ENCODE results near the gene ARFGEF2. TPM values are rescaled to one million over a fixed set of nuclear protein-coding genes. Genes with fewer than 3 reads are reported as not detected.

The ARFGEF2 gene
- total RNA-seq, 1 experiment from 2014 or later: 47.0 TPM

DNA sequence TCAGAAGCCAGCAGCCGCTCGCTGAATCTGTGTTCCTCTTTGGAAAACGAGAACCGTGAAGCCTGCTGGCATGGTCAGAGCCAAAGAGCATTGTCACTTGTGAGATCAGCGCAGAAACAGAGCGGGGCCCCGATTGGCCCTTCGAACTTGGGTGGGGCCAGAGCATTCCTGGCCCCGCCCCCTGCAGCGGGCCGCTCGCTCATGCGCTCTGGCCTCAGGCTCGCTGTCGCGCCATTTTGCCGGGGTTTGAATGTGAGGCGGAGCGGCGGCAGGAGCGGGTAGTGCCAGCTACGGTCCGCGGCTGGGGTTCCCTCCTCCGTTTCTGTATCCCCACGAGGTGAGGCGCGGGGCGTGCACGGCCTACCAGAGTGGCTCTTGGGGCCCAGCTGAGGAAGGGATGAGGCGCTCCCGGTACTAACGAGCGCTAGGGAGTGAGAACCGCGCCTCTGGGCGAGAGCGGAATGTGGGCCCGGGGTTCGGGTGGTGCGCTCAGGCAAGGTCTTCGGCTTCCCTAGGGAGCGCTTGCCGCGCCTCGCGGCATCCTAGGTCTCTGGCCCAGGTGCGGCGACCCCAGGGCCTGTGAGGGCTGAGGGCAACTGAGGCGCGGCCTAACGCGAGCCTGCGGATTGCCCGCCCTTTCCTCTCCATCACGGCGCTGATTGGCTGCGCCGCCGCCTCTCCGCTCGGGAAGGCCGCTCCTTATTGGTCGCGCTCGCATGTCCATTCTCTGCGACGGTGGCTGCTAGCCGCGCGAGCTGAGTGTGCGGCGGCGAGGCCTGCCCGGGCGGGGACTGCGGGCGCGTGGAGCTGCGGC is 124.8 kb downstream of the ARFGEF2 start, which contains the start of gene CSE1L:
Gene CSE1L, plus strand, starts transcription at position 226 of the 814 bp plus-strand sequence. CDS start 12,152 bp downstream, outside the sequence.
- BruUV-seq (replicated peaks): no TSS peak
- Histone ChIP-seq H2AFZ (peak within 1 kb of the TSS; percentile 98), H3K4me3 (peak within 1 kb of the TSS; percentile 96), H3K4me1 (replicated peaks; ENCODE audit: insufficient read depth) (peaks cover 19% of the 10 kb centered on the region), H4K20me1 (ENCODE audit: insufficient read depth) (peaks cover 36% of the 10 kb centered on the region), H3K9me2 (ENCODE audit: insufficient read depth) (no peaks in the 10 kb centered on the region), H3F3A (ENCODE audit: insufficient read depth, low read depth) (peaks cover 5% of the 10 kb centered on the region; the same call in 1 of the 2 replicates), H3K9me3 (ENCODE audit: insufficient read depth, low read depth) (no peaks in the 10 kb centered on the region), H3K27me3 (ENCODE audit: insufficient read depth, low read depth) (no peaks in the 10 kb centered on the region), H3K27ac (peak within 1 kb of the TSS; percentile 62), H3K4me2 (peak within 1 kb of the TSS; percentile 95), H3K79me2 (ENCODE audit: low read depth) (peaks cover 47% of the 10 kb centered on the region), H3K36me3 (ENCODE audit: low read depth) (peaks cover 26% of the 10 kb centered on the region)
- POLR2A ChIA-PET (ENCODE audit: unreplicated experiment): interaction anchor here (0.6 to 1.0 kb wide), 2 partner anchors 9 to 10 kb away, joined by 3 to 4 read pairs; no protein-coding TSS in a partner anchor
- intact Hi-C loops (cut with micrococcal nuclease; ENCODE audit: unreplicated experiment): loop anchor here (10.0 kb wide), 1 partner anchor 411 kb away; no protein-coding TSS in a partner anchor
- CTCF ChIA-PET: interaction anchor here (0.6 to 0.7 kb wide), 2 partner anchors 94 to 125 kb away, joined by 3 read pairs; partner anchors contain the start of gene ARFGEF2
- peak; percentile 85 to 96 for DNase-seq
- TF ChIP-seq EZH2 (IDR thresholded peaks at IDR 0.05; ENCODE audit: low read depth): no peak
- TF ChIP-seq, protein P1, sequence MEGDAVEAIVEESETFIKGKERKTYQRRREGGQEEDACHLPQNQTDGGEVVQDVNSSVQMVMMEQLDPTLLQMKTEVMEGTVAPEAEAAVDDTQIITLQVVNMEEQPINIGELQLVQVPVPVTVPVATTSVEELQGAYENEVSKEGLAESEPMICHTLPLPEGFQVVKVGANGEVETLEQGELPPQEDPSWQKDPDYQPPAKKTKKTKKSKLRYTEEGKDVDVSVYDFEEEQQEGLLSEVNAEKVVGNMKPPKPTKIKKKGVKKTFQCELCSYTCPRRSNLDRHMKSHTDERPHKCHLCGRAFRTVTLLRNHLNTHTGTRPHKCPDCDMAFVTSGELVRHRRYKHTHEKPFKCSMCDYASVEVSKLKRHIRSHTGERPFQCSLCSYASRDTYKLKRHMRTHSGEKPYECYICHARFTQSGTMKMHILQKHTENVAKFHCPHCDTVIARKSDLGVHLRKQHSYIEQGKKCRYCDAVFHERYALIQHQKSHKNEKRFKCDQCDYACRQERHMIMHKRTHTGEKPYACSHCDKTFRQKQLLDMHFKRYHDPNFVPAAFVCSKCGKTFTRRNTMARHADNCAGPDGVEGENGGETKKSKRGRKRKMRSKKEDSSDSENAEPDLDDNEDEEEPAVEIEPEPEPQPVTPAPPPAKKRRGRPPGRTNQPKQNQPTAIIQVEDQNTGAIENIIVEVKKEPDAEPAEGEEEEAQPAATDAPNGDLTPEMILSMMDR (conservative IDR thresholded peaks at IDR 0.05): no peak; the same call in 1 of the 2 replicates

DNA sequence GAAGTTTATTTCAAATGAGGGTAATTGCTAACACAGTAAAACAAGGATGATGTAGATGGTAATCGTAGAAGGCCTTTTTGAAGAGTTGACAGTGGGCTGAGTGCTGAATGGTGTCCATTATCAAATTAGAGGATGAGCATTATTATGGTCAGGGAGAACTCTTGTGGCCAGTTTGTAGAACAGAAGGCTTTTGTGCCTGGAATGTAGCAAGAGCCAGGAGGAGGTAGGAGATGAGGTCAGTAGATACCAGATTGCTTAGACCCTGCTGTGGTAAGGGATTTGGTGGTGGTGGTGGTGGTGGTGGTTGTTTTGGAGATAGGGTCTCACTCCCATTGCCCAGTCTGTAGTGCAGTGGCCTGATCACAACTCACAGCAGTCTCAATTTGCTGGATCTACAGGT is 130.8 kb downstream of the ARFGEF2 start:
- Histone ChIP-seq H3K27ac (no peak overlapping the region), H3F3A (ENCODE audit: insufficient read depth, low read depth) (peaks cover 15% of the 10 kb centered on the region; the same call in 1 of the 2 replicates), H3K36me3 (ENCODE audit: low read depth) (peaks cover 42% of the 10 kb centered on the region), H3K9me3 (ENCODE audit: insufficient read depth, low read depth) (no peaks in the 10 kb centered on the region), H3K79me2 (ENCODE audit: low read depth) (peaks cover 100% of the 10 kb centered on the region), H3K4me3 (no peak overlapping the region), H3K27me3 (ENCODE audit: insufficient read depth, low read depth) (no peaks in the 10 kb centered on the region), H4K20me1 (ENCODE audit: insufficient read depth) (peaks cover 92% of the 10 kb centered on the region), H3K4me1 (replicated peaks; ENCODE audit: insufficient read depth) (peaks cover 15% of the 10 kb centered on the region), H3K9me2 (ENCODE audit: insufficient read depth) (no peaks in the 10 kb centered on the region), H2AFZ (no peak overlapping the region), H3K4me2 (no peak overlapping the region)
- DNase-seq: no peak
- no peak for TF ChIP-seq EZH2 (IDR thresholded peaks at IDR 0.05; ENCODE audit: low read depth)
- TF ChIP-seq, protein P1 (conservative IDR thresholded peaks at IDR 0.05): no peak
- POLR2A ChIA-PET (ENCODE audit: unreplicated experiment): no interaction called here
- BruUV-seq (replicated peaks): no TSS peak
- CTCF ChIA-PET: no interaction called here
- intact Hi-C loops (cut with micrococcal nuclease; ENCODE audit: unreplicated experiment): no loop called here

DNA sequence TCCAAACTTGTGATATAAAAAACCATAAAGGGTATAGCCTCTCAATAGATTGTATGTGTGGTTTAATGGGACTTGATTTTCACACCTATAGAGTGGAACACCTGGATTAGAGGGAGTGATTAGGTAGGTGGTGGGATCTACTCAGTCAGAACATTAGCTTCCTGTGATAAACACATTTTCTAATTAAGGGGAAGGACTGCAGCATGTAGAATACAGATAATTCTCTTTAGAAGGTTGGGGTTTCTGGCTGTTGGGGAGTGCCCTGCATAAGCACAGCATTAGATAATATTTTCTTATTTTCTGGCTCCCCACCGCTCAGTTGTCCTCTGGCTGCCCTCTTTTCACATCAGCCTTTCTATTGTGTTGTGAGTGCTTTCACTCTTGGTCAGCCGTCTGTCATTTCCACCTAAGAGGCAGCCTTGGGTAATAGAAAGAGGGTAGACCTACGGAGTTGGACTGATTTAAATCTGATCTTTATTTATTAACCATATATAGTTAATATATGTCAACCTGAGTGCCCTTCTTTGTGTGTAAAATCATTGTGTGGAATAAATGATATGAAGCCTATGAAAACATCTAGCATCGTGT is 132.6 kb downstream of the ARFGEF2 start:
- no peaks in the 10 kb centered on the region for H3K27me3 ChIP-seq (ENCODE audit: insufficient read depth, low read depth)
- no peak for TF ChIP-seq EZH2 (IDR thresholded peaks at IDR 0.05; ENCODE audit: low read depth)
- TF ChIP-seq, protein P1 (conservative IDR thresholded peaks at IDR 0.05): no peak
- no peak overlapping the region for H3K4me3 ChIP-seq
- H3K9me3 ChIP-seq (ENCODE audit: insufficient read depth, low read depth): no peaks in the 10 kb centered on the region
- no peak for DNase-seq
- CTCF ChIA-PET: no interaction called here
- H3K79me2 ChIP-seq (ENCODE audit: low read depth): peaks cover 100% of the 10 kb centered on the region
- peaks cover 15% of the 10 kb centered on the region; the same call in 1 of the 2 replicates for H3F3A ChIP-seq (ENCODE audit: insufficient read depth, low read depth)
- no peak overlapping the region for H2AFZ ChIP-seq
- H3K36me3 ChIP-seq (ENCODE audit: low read depth): peaks cover 38% of the 10 kb centered on the region
- no peaks in the 10 kb centered on the region for H3K9me2 ChIP-seq (ENCODE audit: insufficient read depth)
- no TSS peak for BruUV-seq (replicated peaks)
- POLR2A ChIA-PET (ENCODE audit: unreplicated experiment): no interaction called here
- H3K27ac ChIP-seq: peak overlapping the region; percentile 17; the same call in 1 of the 2 replicates
- peaks cover 87% of the 10 kb centered on the region for H4K20me1 ChIP-seq (ENCODE audit: insufficient read depth)
- intact Hi-C loops (cut with micrococcal nuclease; ENCODE audit: unreplicated experiment): no loop called here
- no peak overlapping the region for H3K4me2 ChIP-seq
- H3K4me1 ChIP-seq (replicated peaks; ENCODE audit: insufficient read depth): no peaks in the 10 kb centered on the region; the same call in 1 of the 2 replicates
